Stimulated activated CD8-positive, alpha-beta memory T cell treated with anti-CD3 and anti-CD28 coated beads, Interleukin-12 subunit alpha, Interleukin-12 subunit beta, amount 100 ng/mL, for 24 hours (primary cell): ENCODE measurements around the gene MYD88.
"Not testable (repeated sequence)": the region's sequence is repeated elsewhere in the genome, so short reads cannot be mapped to it uniquely, and the experiment has no call there.

ENCODE experiments used
- DNase-seq: peaks from one replicate; pipeline ENCODE4 v3.0.0-alpha.2; 2020; ENCODE audit errors: extremely low read depth

Gene MYD88

DNA sequence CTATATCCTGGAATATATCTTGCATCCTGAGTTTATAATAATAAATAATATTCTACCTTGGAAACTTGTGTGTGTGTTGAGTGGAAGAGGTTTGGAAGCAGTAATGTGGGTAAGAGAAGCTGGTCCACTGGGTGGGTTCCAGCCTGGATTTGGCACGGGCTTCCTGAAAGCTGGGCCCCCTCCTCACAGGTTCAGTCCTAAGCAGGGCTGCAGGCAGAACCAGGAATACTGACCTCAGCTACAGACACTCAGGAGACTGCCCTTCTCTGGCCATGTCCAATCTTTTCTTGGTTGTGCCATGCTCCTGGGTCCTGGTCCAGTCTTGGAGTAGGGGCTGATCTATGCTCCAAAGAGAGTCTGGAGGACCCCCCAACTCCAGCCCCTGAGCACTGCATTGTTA, 4.5 kb downstream of the MYD88 start:
- no peak for DNase-seq

- DNase-seq: no peak
Observed at GRCh38 chr3:38143511-38143910, 5.0 kb downstream of the MYD88 start.

DNA sequence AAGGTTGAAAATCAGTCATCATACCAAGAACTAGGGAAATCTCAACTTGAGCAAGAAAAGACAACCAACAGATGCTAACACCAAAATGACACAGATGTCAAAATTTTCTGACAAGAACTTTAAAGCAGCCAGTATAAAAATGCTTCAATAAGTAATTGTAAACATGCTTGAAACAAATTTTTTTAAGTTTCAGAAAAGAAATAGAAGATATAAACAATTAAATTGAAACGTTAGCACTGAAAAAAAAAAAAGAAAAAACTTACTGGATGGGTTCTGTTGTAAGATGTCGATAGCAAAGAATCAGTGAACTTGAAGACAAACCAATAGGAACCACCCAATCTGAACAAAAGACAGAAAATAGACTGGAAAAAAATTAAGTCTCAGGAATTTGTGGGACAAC, 8.0 kb downstream of the MYD88 start:
- DNase-seq: no peak

DNA sequence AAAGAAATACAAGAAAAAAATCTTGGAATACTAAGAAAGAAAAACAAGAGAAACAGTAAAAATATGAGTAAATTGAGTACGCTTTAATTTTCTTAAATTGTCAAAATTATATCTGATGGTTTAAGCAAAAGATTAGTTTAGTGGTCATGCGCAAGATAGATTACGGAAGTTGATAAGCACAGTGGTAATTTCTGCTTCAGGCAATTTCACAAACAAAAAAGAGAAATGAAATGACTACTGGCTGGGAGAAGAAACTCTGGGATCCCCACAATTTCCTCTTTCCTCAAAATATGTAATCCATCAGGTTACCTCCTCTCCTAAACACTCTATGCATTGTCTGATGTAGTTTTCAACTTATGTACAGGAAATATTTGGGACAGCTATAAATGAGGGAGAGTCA, 9.0 kb downstream of the MYD88 start:
- no peak for DNase-seq

GRCh38 chr3:38148311-38148882, 9.9 kb downstream of the MYD88 start:
- DNase-seq: no peak

DNA sequence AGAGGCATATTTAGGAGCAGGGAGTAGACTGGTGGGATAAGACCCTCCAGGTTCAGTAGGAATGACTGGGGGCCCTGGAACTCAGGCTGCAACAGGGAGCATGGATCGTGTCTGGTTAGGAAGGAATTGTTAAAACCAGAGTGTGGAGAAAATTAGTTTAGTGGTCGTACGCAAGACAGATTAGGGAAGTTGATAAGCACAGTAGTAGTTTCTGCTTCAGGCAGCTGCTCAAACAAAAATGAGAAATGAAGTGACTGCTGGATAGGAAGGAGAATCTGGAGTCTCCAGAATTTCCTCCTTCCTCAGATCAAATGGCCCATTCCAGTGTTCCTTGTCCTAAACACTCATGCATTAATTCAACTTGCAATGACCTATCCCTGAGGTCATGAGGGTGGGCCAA, 11.2 kb downstream of the MYD88 start:
- no peak for DNase-seq

- no peak for DNase-seq
Observed at GRCh38 chr3:38150780-38151528, 12.5 kb downstream of the MYD88 start.

GRCh38 chr3:38151667-38152265, 13.3 kb downstream of the MYD88 start:
- no peak for DNase-seq

DNA sequence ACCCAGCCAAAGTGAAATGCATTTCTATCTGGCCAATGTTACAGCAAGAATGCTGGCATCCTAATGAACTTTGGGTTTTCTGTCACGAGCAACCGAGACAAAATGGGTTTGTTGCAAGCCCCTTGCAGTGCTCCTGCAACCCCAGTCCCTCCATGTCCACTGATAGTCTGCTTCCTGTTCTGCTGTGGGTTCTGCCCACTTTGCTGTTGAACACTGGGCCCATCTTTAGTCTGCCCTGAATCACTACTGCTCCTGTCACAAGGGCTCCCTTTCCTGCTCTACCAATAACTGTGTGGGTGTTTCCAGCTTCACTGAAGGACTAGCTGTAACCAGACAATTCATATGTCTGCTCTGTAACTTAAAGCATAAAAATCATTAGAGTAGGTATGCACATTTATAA, 14.1 kb downstream of the MYD88 start:
- DNase-seq: no peak

- DNase-seq: no peak
Observed at GRCh38 chr3:38153221-38153620, 14.8 kb downstream of the MYD88 start.

DNA sequence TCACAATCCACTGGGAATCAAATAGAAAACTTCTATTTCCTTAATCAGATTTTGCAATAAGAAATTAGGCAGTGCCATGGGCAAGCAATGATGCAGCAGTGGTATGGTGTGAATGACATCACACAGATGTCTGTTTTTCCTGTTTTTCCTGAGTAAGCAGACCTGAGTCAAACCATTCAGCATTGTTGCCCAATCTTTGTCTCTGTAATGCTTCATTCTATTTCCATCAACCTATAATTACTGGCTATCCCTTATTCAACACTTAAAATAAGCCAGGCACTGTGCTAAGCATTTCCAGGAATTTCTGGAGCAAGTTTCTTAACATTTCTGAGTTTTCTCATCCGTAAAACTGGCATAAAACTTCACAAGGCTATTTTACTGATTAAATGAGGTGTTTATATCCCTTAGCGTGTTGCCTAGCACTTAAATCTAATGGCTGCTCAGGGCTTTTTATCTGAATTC, 15.6 kb downstream of the MYD88 start:
- no peak for DNase-seq

DNA sequence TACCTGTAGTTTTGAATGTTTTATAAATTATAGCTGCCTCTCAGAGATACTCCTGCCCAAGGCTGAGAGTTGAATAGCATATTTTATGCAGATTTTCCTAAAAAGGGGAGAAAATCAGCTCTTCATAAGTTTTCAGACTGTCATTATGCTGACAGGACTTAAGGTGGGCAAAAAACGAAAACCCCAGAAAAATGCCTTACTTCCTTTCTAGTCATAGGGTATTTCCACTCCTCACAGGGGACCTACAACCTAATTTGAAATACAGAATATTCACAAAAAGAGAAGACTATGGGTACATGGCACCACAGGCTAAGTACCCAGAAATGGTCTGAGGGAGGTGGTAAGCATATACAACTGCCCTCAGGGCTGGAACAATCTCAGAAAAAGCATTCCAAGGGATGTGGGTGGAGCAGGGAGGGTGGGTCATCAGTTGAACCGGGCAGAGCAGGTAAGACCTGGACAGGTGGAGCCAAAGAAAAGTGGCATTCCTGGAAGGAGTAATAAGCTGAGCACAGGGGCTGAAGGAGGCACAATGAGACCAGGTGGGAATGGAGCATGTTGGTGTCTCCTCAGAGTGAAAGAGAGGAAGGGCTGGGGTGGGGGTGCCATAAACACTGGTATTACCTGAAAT, 16.3 kb downstream of the MYD88 start:
- no peak for DNase-seq

DNA sequence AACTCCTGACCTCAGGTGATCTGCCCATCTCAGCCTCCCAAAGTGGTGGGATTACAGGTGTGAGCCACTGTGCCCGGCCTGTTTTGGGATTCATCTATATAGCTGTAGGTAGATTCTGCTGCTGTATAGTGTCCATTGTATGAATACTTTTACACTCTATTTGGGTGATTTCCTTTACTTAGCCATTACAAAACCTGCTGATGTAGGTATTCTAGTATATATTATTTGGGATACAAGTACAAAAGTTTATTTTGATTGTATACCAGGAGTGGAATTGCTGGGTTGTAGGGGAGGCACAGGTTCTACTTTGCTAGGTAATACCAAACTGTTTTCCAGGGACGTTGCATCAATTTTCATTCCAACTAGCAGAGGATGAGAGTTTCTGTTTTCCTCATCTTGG, 17.4 kb downstream of the MYD88 start:
- no peak for DNase-seq

- DNase-seq: no peak
Observed at GRCh38 chr3:38157117-38157516, 18.7 kb downstream of the MYD88 start.

- DNase-seq: no peak
Observed at GRCh38 chr3:38157595-38157994, 19.1 kb downstream of the MYD88 start.

GRCh38 chr3:38158472-38158871, 20.0 kb downstream of the MYD88 start:
- DNase-seq: no peak

DNA sequence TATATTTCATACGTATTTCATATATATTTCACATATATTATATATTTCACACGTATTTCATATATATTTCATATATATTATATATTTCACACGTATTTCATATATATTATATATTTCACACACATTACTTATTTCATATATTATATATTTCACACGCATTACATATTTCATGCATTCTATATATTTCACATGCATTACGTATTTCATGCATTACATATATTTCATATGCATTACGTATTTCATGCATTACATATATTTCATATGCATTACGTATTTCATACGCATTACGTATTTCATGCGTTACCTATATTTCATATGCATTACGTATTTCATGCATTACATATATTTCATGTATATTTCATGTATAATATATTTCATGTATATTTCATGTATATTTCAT, 22.2 kb downstream of the MYD88 start:
- DNase-seq: not testable (repeated sequence)

DNA sequence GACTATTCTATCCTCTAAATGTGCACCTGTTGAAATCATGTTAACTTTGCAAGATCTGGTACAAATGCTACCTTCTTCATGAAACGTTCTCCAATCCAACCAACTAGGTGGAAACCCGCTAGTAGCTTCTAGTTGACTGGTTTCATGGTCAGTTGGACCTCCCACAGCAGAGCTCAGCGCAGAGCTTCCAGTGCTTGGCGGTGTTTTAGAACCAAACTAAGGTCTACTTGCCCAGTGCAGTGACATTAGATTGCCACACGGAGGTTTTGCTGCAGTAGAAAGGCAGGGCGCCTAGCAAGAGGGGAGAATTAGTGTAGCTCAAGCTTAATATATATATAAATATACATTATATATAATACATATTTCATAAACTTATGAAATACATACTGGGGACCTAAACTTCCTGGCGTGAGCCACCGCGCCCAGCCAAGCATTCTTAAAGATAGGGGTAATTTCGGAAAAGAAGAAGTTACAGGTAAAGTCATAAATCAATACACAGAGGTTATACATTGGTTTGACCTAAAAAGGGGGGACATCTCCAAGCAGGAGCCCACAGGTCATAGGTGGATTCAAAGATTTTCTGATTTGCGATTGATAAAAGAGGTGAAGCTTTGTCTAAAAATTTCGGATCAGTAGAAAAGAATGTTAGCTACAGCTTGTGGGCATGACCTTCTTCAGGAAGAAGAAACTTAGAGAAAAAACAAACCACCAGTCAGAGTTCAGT, 24.8 kb downstream of the MYD88 start:
- DNase-seq: no peak

GRCh38 chr3:38163841-38164642, 25.6 kb downstream of the MYD88 start:
- DNase-seq: no peak

DNA sequence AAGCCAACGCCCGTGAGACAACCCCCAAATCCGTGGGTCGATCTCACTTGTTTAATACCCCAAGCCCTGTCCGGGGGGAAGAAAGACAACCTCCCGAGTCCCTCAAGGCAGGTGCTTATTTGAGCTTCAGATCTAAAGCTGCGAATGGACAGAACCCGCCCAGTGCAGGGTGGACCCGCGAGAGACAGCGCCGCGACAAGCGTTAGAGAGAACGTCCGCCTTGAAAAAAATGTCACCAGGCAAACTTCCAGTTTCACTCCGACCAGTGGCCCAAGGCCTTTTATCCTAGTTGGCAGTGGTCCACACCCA, 26.1 kb downstream of the MYD88 start:
- no peak for DNase-seq

DNA sequence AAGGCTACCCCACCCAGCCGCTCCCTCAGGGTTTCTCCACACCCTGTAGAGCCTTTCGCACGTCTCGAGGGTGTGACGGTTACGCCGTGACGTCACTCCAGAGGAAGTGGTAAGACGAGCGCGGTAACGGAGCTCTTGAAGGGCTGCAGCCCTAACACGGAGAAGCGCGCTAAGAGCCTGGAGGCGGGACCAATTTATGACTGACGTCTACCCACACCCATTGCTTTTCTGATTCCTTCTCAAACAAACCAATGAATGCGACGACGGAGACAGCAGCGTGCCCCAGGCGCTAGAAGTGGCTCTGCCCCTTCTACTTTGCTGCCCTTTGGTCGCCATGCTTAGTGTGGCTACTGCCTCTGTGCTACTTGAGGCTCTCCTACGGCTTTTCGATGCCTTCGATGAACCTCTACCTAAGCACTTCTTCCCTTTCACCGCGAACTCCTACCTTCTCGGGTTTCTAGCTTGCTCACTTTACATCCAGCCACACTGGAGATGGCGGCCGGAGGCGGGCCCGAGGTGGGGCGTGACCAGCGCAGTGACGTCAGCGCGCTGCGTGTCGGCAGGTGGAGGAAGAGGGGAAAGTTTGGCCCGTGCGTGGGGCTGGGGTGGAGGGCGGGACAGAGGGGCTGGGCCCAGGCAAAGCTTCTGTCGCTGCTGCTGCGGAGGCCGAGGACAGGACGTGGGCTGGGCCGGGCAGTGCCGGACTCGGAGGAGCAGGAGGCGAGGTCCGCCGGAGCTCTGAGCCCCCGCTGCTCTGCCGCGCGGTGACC, 26.7 kb downstream of the MYD88 start, which contains the start of gene OXSR1:
TSS of gene OXSR1 (plus strand) at position 586 of the 770 bp plus-strand sequence. CDS start 340 bp downstream, outside the sequence.
- peak; percentile 90 for DNase-seq
